ENCODE results near the gene BCL2L14. TPM values are rescaled to one million over a fixed set of nuclear protein-coding genes. Genes with fewer than 3 reads are reported as not detected.

BCL2L14 gene
- total RNA-seq, 1 donor from 2014 or later: 2.6 TPM

DNA sequence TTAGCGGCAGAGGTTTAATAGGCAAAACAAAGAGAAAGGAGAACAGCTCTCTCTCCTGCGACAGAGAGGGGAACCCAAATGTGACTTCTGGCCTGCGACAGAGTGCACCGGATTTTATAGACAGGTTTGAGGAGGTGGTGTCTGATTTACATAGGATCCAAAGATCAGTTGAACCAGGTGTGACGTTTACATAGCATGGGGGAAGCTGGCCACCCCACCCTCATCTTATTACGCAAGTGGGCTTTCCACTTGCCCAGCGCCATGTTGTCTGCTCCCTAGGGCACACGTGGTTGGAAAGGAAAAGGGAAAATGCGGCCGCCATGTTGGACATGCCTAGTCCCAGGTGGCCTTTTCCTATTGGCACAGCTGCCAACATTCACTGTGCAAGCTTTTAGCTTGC lies 17.4 kb downstream of the BCL2L14 start:
- H3K9me3 ChIP-seq: no peaks in the 10 kb centered on the region
- H3K27me3 ChIP-seq (ENCODE audit: low read depth): no peaks in the 10 kb centered on the region
- no peak for DNase-seq
- H3K27ac ChIP-seq: no peak overlapping the region
- TF ChIP-seq, protein P1, sequence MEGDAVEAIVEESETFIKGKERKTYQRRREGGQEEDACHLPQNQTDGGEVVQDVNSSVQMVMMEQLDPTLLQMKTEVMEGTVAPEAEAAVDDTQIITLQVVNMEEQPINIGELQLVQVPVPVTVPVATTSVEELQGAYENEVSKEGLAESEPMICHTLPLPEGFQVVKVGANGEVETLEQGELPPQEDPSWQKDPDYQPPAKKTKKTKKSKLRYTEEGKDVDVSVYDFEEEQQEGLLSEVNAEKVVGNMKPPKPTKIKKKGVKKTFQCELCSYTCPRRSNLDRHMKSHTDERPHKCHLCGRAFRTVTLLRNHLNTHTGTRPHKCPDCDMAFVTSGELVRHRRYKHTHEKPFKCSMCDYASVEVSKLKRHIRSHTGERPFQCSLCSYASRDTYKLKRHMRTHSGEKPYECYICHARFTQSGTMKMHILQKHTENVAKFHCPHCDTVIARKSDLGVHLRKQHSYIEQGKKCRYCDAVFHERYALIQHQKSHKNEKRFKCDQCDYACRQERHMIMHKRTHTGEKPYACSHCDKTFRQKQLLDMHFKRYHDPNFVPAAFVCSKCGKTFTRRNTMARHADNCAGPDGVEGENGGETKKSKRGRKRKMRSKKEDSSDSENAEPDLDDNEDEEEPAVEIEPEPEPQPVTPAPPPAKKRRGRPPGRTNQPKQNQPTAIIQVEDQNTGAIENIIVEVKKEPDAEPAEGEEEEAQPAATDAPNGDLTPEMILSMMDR (IDR thresholded peaks at IDR 0.05): no peak
- no peak for ATAC-seq
- H3K36me3 ChIP-seq: no peaks in the 10 kb centered on the region
- intact Hi-C loops (cut with DNase I): no loop called here
- no peak overlapping the region for H3K4me3 ChIP-seq
- peaks cover 19% of the 10 kb centered on the region for H3K4me1 ChIP-seq

DNA sequence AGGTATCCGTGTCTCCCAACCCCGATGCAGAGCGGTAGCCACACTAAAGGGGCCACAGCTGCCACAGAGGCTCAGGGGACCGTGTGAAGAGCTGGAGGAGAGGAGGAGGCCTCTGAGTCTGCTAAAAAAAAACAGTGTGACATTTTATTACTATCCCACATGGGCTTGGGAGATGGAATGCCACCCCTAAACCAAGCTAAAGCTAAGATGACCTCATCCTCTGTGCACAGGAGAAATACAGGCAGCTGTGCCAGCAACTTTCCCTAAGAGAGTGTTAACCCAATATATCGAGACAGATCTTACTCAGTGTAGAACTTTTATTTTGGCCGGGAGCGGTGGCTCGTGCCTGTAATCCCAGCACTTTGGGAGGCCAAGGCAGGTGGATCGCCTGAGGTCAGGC lies 18.0 kb downstream of the BCL2L14 start:
- no peak for ATAC-seq
- TF ChIP-seq, protein P1 (IDR thresholded peaks at IDR 0.05): no peak
- no peaks in the 10 kb centered on the region for H3K27me3 ChIP-seq (ENCODE audit: low read depth)
- no peak overlapping the region for H3K4me3 ChIP-seq
- H3K9me3 ChIP-seq: no peaks in the 10 kb centered on the region
- peaks cover 19% of the 10 kb centered on the region for H3K4me1 ChIP-seq
- H3K36me3 ChIP-seq: no peaks in the 10 kb centered on the region
- intact Hi-C loops (cut with DNase I): no loop called here
- DNase-seq: no peak
- no peak overlapping the region for H3K27ac ChIP-seq

DNA sequence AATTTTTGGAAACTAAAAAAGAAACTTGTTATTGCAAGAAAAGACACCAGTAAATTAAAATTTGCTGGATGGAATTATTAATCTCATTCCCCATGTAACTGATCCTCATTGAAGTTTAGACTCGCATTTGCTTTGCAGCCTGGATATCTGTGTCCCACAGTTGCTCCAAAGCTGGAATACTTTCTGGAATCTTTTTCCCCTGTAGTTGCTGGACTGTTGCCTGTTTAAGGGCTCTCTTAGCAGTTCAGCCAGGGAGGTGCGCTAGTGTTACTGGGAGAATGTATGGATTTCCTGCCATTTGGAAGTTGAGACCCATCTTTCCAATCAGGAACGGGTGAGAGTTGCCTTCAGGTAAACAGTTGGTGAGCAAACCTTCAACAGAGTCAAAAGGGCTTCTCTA lies 20.3 kb downstream of the BCL2L14 start:
- intact Hi-C loops (cut with DNase I): no loop called here
- no peak overlapping the region for H3K27ac ChIP-seq
- no peak overlapping the region for H3K4me3 ChIP-seq
- no peaks in the 10 kb centered on the region for H3K9me3 ChIP-seq
- DNase-seq (no peak), ATAC-seq (no peak)
- TF ChIP-seq, protein P1 (IDR thresholded peaks at IDR 0.05): no peak
- peaks cover 26% of the 10 kb centered on the region for H3K4me1 ChIP-seq
- H3K36me3 ChIP-seq: no peaks in the 10 kb centered on the region
- H3K27me3 ChIP-seq (ENCODE audit: low read depth): no peaks in the 10 kb centered on the region

DNA sequence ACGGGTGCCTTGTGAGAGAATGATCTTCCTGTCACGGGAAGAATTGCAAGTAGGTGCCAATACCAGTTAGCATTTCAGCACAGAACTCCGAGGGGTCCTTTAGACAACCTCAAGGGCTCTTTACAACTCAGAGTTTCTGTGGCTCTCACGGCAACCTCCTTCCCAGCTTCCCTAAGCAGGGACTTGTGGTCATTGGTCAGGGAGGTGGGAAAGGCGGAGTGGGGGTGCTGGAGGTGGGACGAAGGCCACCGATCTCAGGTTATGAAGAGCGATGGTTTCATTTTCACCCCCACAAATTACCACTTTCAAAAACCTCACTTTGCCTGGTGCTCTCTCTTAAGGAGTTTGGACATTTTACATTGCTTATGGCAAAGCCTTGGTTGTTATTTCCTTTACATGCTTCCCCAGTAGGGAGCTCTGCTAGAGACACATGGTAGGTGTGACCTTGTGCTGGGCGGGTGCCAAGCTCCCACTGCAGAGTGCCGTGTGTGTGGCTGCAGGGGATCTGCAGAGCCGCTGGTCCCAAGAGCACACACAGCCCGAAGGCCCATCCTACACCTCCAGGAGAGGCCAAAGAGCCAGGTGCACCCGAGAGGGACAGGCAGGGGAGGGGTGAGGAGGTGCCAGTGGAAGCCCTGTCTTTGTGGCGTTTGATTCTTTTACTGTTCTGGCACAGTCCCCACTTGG lies 21.4 kb downstream of the BCL2L14 start:
- no peaks in the 10 kb centered on the region for H3K36me3 ChIP-seq
- H3K9me3 ChIP-seq: no peaks in the 10 kb centered on the region
- H3K4me1 ChIP-seq: peaks cover 26% of the 10 kb centered on the region
- intact Hi-C loops (cut with DNase I): no loop called here
- no peak overlapping the region for H3K4me3 ChIP-seq
- no peak overlapping the region for H3K27ac ChIP-seq
- TF ChIP-seq, protein P1 (IDR thresholded peaks at IDR 0.05): no peak
- H3K27me3 ChIP-seq (ENCODE audit: low read depth): no peaks in the 10 kb centered on the region
- peak; percentile 46 to 50 for ATAC-seq
- DNase-seq: no peak

DNA sequence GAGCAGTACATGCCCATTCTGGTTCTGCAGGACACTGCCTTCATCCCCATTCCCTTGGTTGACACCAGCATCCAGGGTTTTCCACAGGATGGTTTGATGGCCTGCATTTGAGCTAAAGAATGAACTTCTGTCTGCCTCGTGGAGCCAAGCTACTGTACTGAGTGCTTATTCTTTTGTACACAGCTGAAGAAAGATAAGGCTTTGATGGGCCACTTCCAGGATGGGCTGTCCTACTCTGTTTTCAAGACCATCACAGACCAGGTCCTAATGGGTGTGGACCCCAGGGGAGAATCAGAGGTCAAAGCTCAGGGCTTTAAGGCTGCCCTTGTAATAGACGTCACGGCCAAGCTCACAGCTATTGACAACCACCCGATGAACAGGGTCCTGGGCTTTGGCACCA lies 23.7 kb downstream of the BCL2L14 start:
- Histone ChIP-seq H3K27ac (no peak overlapping the region), H3K4me3 (no peak overlapping the region), H3K4me1 (peaks cover 37% of the 10 kb centered on the region), H3K27me3 (ENCODE audit: low read depth) (no peaks in the 10 kb centered on the region), H3K36me3 (no peaks in the 10 kb centered on the region), H3K9me3 (no peaks in the 10 kb centered on the region)
- intact Hi-C loops (cut with DNase I): no loop called here
- TF ChIP-seq, protein P1 (IDR thresholded peaks at IDR 0.05): no peak
- ATAC-seq: no peak
- no peak for DNase-seq

All from lower lobe of right lung (tissue), 2 donors.